ENCODE measurements around the gene SLCO6A1.

Gene SLCO6A1

GRCh38 chr5:102531506-102531905, 32.7 kb upstream of the SLCO6A1 start:
- no peak overlapping the region for H3K27ac ChIP-seq
- no peak for TF ChIP-seq CTCF (IDR thresholded peaks at IDR 0.05)

GRCh38 chr5:102529447-102529846, 30.6 kb upstream of the SLCO6A1 start:
- Histone ChIP-seq H3K27ac (no peak overlapping the region), H3K9me3 (peaks cover 0 to 5% (median 0%) of the 10 kb centered on the region in 3 donors), H3K4me3 (no peak overlapping the region), H3K4me1 (peaks cover 0 to 26% (median 3%) of the 10 kb centered on the region in 4 donors), H3K27me3 (no peaks in the 10 kb centered on the region), H3K36me3 (no peaks in the 10 kb centered on the region)
- TF ChIP-seq CTCF (IDR thresholded peaks at IDR 0.05), result no peak
- intact Hi-C loops (cut with DNase I; ENCODE audit: low total_unique reads), result no loop called here
- DNase-seq, result no peak

More at GRCh38 chr5:102531506-102531905, 32.7 kb upstream of the SLCO6A1 start:
- no peak overlapping the region for H3K4me3 ChIP-seq
- no peaks in the 10 kb centered on the region for H3K9me3 ChIP-seq
- DNase-seq, result no peak
- H3K36me3 ChIP-seq, result no peaks in the 10 kb centered on the region
- no peaks in the 10 kb centered on the region for H3K27me3 ChIP-seq
- H3K4me1 ChIP-seq, result peaks cover 0 to 26% (median 3%) of the 10 kb centered on the region in 4 donors
- intact Hi-C loops (cut with DNase I; ENCODE audit: low total_unique reads), result no loop called here

DNA sequence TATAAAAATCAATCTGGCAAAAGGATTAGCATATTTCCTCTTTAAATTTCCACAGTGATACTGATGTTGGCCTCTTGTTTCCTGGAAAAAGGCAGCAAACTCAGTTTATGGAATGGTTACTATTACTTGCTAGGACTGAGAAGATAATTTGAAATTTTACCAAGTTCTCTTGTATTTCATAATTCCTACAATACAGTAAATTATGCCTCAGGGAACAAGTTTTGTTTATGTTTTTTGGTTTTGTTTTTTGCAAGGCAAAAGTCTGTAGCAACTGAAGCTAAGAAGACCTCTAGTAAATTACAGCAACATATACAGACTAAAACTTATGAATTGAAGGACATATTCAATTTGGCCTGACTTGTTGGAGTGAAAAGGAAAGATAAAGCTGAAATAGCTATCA, 30.2 kb upstream of the SLCO6A1 start:
- intact Hi-C loops (cut with DNase I; ENCODE audit: low total_unique reads), result no loop called here
- no peak for DNase-seq
- Histone ChIP-seq H3K4me3 (no peak overlapping the region), H3K27me3 (no peaks in the 10 kb centered on the region), H3K9me3 (peaks cover 0 to 6% (median 0%) of the 10 kb centered on the region in 3 donors), H3K27ac (no peak overlapping the region), H3K4me1 (peaks cover 0 to 26% (median 3%) of the 10 kb centered on the region in 4 donors), H3K36me3 (no peaks in the 10 kb centered on the region)
- TF ChIP-seq CTCF (IDR thresholded peaks at IDR 0.05), result no peak

DNA sequence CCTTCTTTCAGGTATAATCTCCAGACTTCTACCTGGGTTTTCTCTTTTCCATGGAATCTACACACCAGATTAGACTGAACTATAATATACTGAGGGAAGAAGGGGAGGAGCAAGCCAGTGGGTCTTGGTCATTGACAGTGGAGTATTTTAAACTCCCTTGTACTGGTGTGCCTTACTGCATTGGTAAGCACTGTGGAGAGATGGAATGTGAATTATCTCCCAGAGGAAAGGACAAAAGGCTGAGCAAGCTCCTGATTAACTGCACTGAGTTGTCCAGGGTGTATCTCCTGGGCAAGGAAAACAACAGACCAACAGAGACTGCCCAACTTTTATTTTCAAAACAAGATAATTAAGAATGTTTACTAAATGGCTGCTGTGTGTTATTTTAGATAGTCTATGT, 29.8 kb upstream of the SLCO6A1 start:
- no peak for DNase-seq
- peaks cover 0 to 26% (median 3%) of the 10 kb centered on the region in 4 donors for H3K4me1 ChIP-seq
- TF ChIP-seq CTCF (IDR thresholded peaks at IDR 0.05), result no peak
- no peaks in the 10 kb centered on the region for H3K36me3 ChIP-seq
- intact Hi-C loops (cut with DNase I; ENCODE audit: low total_unique reads), result no loop called here
- H3K9me3 ChIP-seq, result peaks cover 0 to 6% (median 0%) of the 10 kb centered on the region in 3 donors
- H3K27ac ChIP-seq, result no peak overlapping the region
- no peak overlapping the region for H3K4me3 ChIP-seq
- H3K27me3 ChIP-seq, result no peaks in the 10 kb centered on the region

DNA sequence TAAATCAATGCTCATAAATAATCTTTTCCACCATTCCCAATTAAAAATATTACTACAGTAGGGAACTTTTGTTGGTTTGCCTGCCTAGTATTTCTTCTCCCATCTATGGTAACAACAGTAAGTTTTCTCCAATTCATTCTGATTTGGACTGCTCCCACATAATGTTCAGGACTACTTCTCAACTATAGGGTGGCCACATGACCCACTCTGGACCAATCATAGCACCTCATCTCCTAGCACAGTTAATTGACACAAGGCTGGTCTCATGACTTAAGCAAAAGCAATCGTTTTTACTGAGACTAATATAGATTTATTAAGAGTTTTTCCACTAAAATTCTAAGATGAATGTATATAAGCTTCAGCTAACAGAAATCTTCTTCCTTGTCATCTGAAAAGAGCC, 28.7 kb upstream of the SLCO6A1 start:
- no peaks in the 10 kb centered on the region for H3K36me3 ChIP-seq
- H3K27me3 ChIP-seq, result no peaks in the 10 kb centered on the region
- H3K4me1 ChIP-seq, result peaks cover 0 to 26% (median 3%) of the 10 kb centered on the region in 4 donors
- H3K4me3 ChIP-seq, result no peak overlapping the region
- no peak for TF ChIP-seq CTCF (IDR thresholded peaks at IDR 0.05)
- H3K27ac ChIP-seq, result no peak overlapping the region
- intact Hi-C loops (cut with DNase I; ENCODE audit: low total_unique reads), result no loop called here
- H3K9me3 ChIP-seq, result peaks cover 0 to 6% (median 0%) of the 10 kb centered on the region in 3 donors
- no peak for DNase-seq

Measured in tibial artery (tissue), 4 donors.